Prostate gland (tissue), 2 donors: ENCODE data around the gene GABRD. TPM values are rescaled to one million over a fixed set of nuclear protein-coding genes. Genes with fewer than 3 reads are reported as not detected.

Experiments used
- DNase-seq: peaks from one replicate; pipeline ENCODE4 v3.0.0-alpha.2; 2019; ENCODE audit warnings: low spot score
- H3K27ac ChIP-seq, 2 donors: fragments of 200-600 bp; sonication (generic); 2 replicates each; pipeline ENCODE4 v1.5.1; 2017 to 2019
- H3K27me3 ChIP-seq: fragments of 200-600 bp; sonication (generic); replicated peaks from 2 replicates; pipeline ENCODE4 v1.5.1; 2019; ENCODE audit not compliant: insufficient read depth
- H3K36me3 ChIP-seq, 2 donors: fragments of 200-600 bp; sonication (generic); 1 replicate in 1 of 2; 2 replicates in 1 of 2; pipeline versions ENCODE4 v1.5.1 to v1.8.1; 2017 to 2019
- H3K4me1 ChIP-seq: fragments of 200-600 bp; sonication (generic); replicated peaks from 2 replicates; pipeline ENCODE4 v1.5.1; 2019
- H3K4me3 ChIP-seq, 2 donors: fragments of 200-600 bp; sonication (generic); 2 replicates each; pipeline ENCODE4 v1.5.1; 2017 to 2019
- H3K9me3 ChIP-seq: fragments of 200-600 bp; sonication (generic); 2 replicates; pipeline ENCODE4 v1.5.1; 2017
- CTCF ChIP-seq, 4 experiments: fragments of 200-600 bp in 2 of 4; fragments of 450-650 bp in 2 of 4; sonication (generic) in 2 of 4; IDR thresholded peaks; 1 replicate in 3 of 4; 2 replicates in 1 of 4; pipeline ENCODE4 v1.5.1; 2016 to 2019; ENCODE audit warnings: antibody characterized with exemption in 4 of 4, mild to moderate bottlenecking in 2 of 4, moderate library complexity in 2 of 4
- POLR2A ChIP-seq: fragments of 450-650 bp; IDR thresholded peaks from one replicate; pipeline ENCODE4 v1.6.1; 2016; ENCODE audit warnings: antibody characterized with exemption, mild to moderate bottlenecking
- POLR2AphosphoS5 ChIP-seq: sonication (generic); formaldehyde crosslinking; IDR thresholded peaks from one replicate; pipeline ENCODE4 v1.6.1; 2017; ENCODE audit warnings: antibody characterized with exemption
- WGBS: methylation state at CpG from one replicate; pipeline ENCODE4 v1.1.5; 2018; 5-methylcytosine and 5-hydroxymethylcytosine counted together
- intact Hi-C: fragments of 100-400 bp; cut with DNase I; formaldehyde crosslinking; loops from one replicate; pipeline ENCODE4 v1.14.2; 2022
- total RNA-seq, 2 donors: library from RNA; depleted of rRNA; stranded (reverse); fragments of >200 nt; gene quantifications; one replicate each; pipeline ENCODE4 v1.1.0, GENCODE V29; 2016

GABRD gene
- total RNA-seq, 2 donors from 2014 or later = 0.32 to 7.6 TPM

GRCh38 chr1:2078170-2078569, 59.0 kb downstream of the GABRD start:
- Histone ChIP-seq H3K4me3 (no peak overlapping the region), H3K9me3 (no peaks in the 10 kb centered on the region), H3K27ac (no peak overlapping the region), H3K36me3 (no peaks in the 10 kb centered on the region), H3K27me3 (no peaks in the 10 kb centered on the region), H3K4me1 (peaks cover 5% of the 10 kb centered on the region)
- TF ChIP-seq CTCF (IDR thresholded peaks at IDR 0.05) (no peak), POLR2A (no peak), POLR2AphosphoS5 (no peak)
- intact Hi-C loops = no loop called here
- no peak for DNase-seq
- WGBS = 91% methylated on average over 7 of the region's 7 CpGs

DNA sequence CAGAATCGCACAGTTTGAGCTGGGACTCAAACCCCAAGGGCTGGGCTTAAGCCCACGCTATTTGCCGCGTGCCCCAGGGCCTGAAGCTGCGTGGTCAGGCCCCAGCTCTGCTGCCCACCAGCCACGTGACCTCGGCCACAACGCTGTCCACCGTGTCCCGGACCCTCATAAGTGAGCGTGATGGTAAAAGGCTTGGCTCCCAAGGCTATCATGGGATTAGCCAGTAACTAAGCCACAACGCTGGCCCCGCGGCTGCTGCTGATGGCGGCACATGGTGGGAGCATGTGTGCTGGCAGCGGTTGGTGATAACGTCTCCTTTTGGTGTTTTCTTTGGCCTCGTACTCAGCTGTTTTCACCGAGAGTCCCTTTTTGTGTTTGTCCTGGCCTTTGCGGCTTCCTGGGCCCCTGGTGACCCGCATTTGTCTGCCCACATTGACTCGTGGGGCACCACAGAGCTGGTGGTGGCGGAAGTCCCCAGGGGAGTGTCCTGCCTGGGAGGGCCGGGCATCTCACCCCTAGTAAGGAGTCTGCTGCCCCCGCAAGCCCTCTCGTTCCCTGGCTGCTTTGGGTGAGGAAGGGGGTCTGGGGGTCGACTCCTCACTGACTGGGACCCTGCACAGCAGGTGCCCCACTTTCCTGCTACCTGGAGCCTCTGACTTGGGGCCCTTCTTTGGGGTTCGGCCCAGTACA, 60.4 kb downstream of the GABRD start:
- Histone ChIP-seq H3K9me3 (no peaks in the 10 kb centered on the region), H3K4me1 (peaks cover 10% of the 10 kb centered on the region), H3K27me3 (no peaks in the 10 kb centered on the region), H3K27ac (no peak overlapping the region), H3K4me3 (no peak overlapping the region), H3K36me3 (no peaks in the 10 kb centered on the region)
- intact Hi-C loops = no loop called here
- DNase-seq = no peak
- WGBS = 93% methylated on average over 28 of the region's 28 CpGs
- TF ChIP-seq POLR2A (no peak), POLR2AphosphoS5 (no peak), CTCF (IDR thresholded peaks at IDR 0.05) (no peak)

DNA sequence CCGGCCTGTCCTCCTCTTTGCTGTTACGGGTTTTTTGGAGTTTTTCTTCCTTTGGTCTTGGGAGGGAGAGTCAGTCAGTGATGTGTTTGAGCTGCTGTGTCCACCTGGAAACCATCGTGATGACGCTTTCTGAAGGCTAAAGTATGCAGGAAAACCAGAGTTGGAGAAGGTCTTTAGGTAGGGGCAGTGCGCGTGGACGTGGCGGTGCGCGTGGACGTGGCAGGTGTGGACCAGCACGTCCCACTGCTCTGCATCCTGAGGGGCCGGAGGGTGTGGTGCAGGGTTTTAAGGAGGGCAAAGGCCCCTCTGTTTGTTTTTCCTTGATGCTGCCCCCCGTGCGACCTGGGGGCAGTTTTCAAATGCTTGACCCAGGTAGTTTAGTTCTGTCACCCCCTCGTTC, 61.0 kb downstream of the GABRD start:
- DNase-seq = no peak
- H3K9me3 ChIP-seq = no peaks in the 10 kb centered on the region
- no peaks in the 10 kb centered on the region for H3K27me3 ChIP-seq

More for the DNA sequence above, 61.0 kb downstream of the GABRD start:
- H3K27ac ChIP-seq = no peak overlapping the region
- H3K36me3 ChIP-seq = no peaks in the 10 kb centered on the region
- H3K4me3 ChIP-seq = no peak overlapping the region
- TF ChIP-seq POLR2A (no peak), POLR2AphosphoS5 (no peak), CTCF (IDR thresholded peaks at IDR 0.05) (no peak)
- WGBS = 95% methylated on average over 16 of the region's 16 CpGs
- intact Hi-C loops = no loop called here
- peaks cover 12% of the 10 kb centered on the region for H3K4me1 ChIP-seq

Other genes with a start within 250 kb of the GABRD start
- gene NADK, start 240.9 kb upstream of the GABRD start, total RNA-seq = 10 to 100 TPM; 64.5 to 91.1 TPM
- 100 to 1,000 TPM; 163 to 233 TPM for gene GNB1, start 128.3 kb upstream of the GABRD start, total RNA-seq
- gene CALML6, start 104.1 kb upstream of the GABRD start, total RNA-seq = under 1 TPM; 0.18 to 0.28 TPM
- 10 to 100 TPM in 1 of 2 donors, 1 to 10 TPM in 1; 7.8 to 43.3 TPM for gene TMEM52, start 100.1 kb upstream of the GABRD start, total RNA-seq
- 1 to 10 TPM in 1 of 2 donors, not detected in 1; 9.1 TPM for gene CFAP74, start 15.6 kb upstream of the GABRD start, total RNA-seq
- 10 to 100 TPM; 34.5 to 46.7 TPM for gene PRKCZ, start 31.1 kb downstream of the GABRD start, total RNA-seq
- 10 to 100 TPM; 55.9 to 70.4 TPM for gene FAAP20, start 175.4 kb downstream of the GABRD start, total RNA-seq
- 100 to 1,000 TPM in 1 of 2 donors, 10 to 100 TPM in 1; 46.2 to 114 TPM for gene SKI, start 209.0 kb downstream of the GABRD start, total RNA-seq